Small intestine (tissue), 7 donors: Measurements from ENCODE around the gene DDX17. TPM values are rescaled to one million over a fixed set of nuclear protein-coding genes. Genes with fewer than 3 reads are reported as not detected.
A peak's percentile ranks its signal among the peaks of the same experiment; 100 is the strongest.

ENCODE experiments used
- DNase-seq, 2 donors: peaks; one replicate each; pipeline versions ENCODE4 v3.0.0 to v3.0.0-alpha.2; 2013
- FAIRE-seq: peaks from 2 replicates; lab custom pipeline; 2012; peaks lifted over from hg19 to GRCh38; lab: Jason Lieb, UNC
- H3K27ac ChIP-seq, 3 donors: one replicate each; pipeline ENCODE4 v1.5.1; 2013; ENCODE audit warnings: low read length in 2 of 3, mild to moderate bottlenecking in 2 of 3, control low read depth in 1 of 3, inconsistent platforms in 1 of 3, low read depth in 1 of 3, moderate library complexity in 1 of 3
- H3K27me3 ChIP-seq, 3 donors: one replicate each; pipeline ENCODE4 v1.6.1; 2013; ENCODE audit warnings: low read length in 3 of 3, inconsistent platforms in 1 of 3; ENCODE audit not compliant: control insufficient read depth in 3 of 3, insufficient read depth in 3 of 3
- H3K36me3 ChIP-seq, 3 donors: one replicate each; pipeline ENCODE4 v1.6.1; 2013; ENCODE audit warnings: low read length in 3 of 3, inconsistent platforms in 1 of 3, low read depth in 1 of 3, mild to moderate bottlenecking in 1 of 3, moderate library complexity in 1 of 3; ENCODE audit not compliant: control insufficient read depth in 3 of 3, insufficient read depth in 2 of 3
- H3K4me1 ChIP-seq, 3 donors: one replicate each; pipeline ENCODE4 v1.6.1; 2013; ENCODE audit warnings: low read length in 2 of 3, inconsistent platforms in 1 of 3, low read depth in 1 of 3, mild to moderate bottlenecking in 1 of 3, moderate library complexity in 1 of 3; ENCODE audit not compliant: control insufficient read depth in 3 of 3, insufficient read depth in 2 of 3
- H3K4me3 ChIP-seq, 3 donors: one replicate each; pipeline ENCODE4 v1.5.1; 2013; ENCODE audit warnings: low read length in 3 of 3, control low read depth in 1 of 3, inconsistent platforms in 1 of 3, low read depth in 1 of 3, mild to moderate bottlenecking in 1 of 3, moderate library complexity in 1 of 3
- H3K9me3 ChIP-seq, 2 donors: one replicate each; pipeline ENCODE4 v1.6.1; 2013; ENCODE audit warnings: low read depth in 1 of 2, low read length in 1 of 2; ENCODE audit not compliant: control insufficient read depth in 2 of 2, insufficient read depth in 1 of 2
- WGBS, 3 donors: extraction: QIAGEN DNeasy Blood & Tissue Kit; methylation state at CpG; one replicate each; pipeline ENCODE4 v1.1.7; 2013; 5-methylcytosine and 5-hydroxymethylcytosine counted together
- polyA plus RNA-seq, 4 donors: library from polyadenylated mRNA; stranded (reverse) in 3 of 4; unstranded in 1 of 4; fragments of 200-250 nt in 3 of 4; fragments of 120-200 nt in 1 of 4; gene quantifications; one replicate each; pipeline versions ENCODE4 v1.2.1 to v1.2.3, GENCODE V29; 2013
- donor health status: healthy with polysubstance abuse.
- donor health status: control.
- donor health status: control.
- donor health status: Bipolar disorder and iron deficiency.
- donor health status: healthy.

Gene DDX17
- polyA plus RNA-seq, 4 donors, result 72.4 to 477 (median 104) TPM

GRCh38 chr22:38460426-38460840, 45.7 kb downstream of the DDX17 start:
- DNase-seq (no peak), FAIRE-seq (no peak)
- Histone ChIP-seq H3K4me3 (no peak overlapping the region), H3K9me3 (no peaks in the 10 kb centered on the region), H3K4me1 (peaks cover 0 to 23% (median 3%) of the 10 kb centered on the region in 3 donors), H3K27me3 (peaks cover 0 to 70% (median 20%) of the 10 kb centered on the region in 3 donors), H3K27ac (no peak overlapping the region), H3K36me3 (no peaks in the 10 kb centered on the region)
- 17 to 55% (median 35%) methylated on average over 8 of the region's 8 CpGs for WGBS, 3 donors

- WGBS, 3 donors, result 62 to 79% (median 70%) methylated on average over 14 of the region's 14 CpGs
- H3K9me3 ChIP-seq, result no peaks in the 10 kb centered on the region
- H3K27me3 ChIP-seq, result peaks cover 0 to 81% (median 35%) of the 10 kb centered on the region in 3 donors
- FAIRE-seq (no peak), DNase-seq (no peak)
- no peak overlapping the region for H3K27ac ChIP-seq
- H3K4me1 ChIP-seq, result peaks cover 0 to 12% (median 3%) of the 10 kb centered on the region in 3 donors
- H3K4me3 ChIP-seq, result no peak overlapping the region
- no peaks in the 10 kb centered on the region for H3K36me3 ChIP-seq
Observed at GRCh38 chr22:38456841-38457699, 49.0 kb downstream of the DDX17 start.

GRCh38 chr22:38456272-38456835, 49.8 kb downstream of the DDX17 start:
- H3K4me1 ChIP-seq, result peaks cover 0 to 6% (median 0%) of the 10 kb centered on the region in 3 donors
- no peak overlapping the region for H3K27ac ChIP-seq
- no peak for FAIRE-seq
- H3K36me3 ChIP-seq, result no peaks in the 10 kb centered on the region
- H3K9me3 ChIP-seq, result no peaks in the 10 kb centered on the region
- WGBS, 3 donors, result 21 to 45% (median 38%) methylated on average over 16 to 17 of the region's 17 CpGs
- H3K4me3 ChIP-seq, result no peak overlapping the region
- no peak for DNase-seq
- H3K27me3 ChIP-seq, result peaks cover 0 to 80% (median 35%) of the 10 kb centered on the region in 3 donors

GRCh38 chr22:38455530-38456271, 50.4 kb downstream of the DDX17 start:
- FAIRE-seq (no peak), DNase-seq (peak in 1 of 2 donors; percentile 64)
- H3K9me3 ChIP-seq, result no peaks in the 10 kb centered on the region
- H3K27me3 ChIP-seq, result peaks cover 0 to 80% (median 33%) of the 10 kb centered on the region in 3 donors
- no peaks in the 10 kb centered on the region for H3K36me3 ChIP-seq
- H3K4me1 ChIP-seq, result peaks cover 0 to 4% (median 0%) of the 10 kb centered on the region in 3 donors
- WGBS, 3 donors, result 1 to 4% (median 1%) methylated on average over 40 to 90 of the region's 90 CpGs
- peak overlapping the region in 1 of 3 donors; percentile 50 for H3K4me3 ChIP-seq
- H3K27ac ChIP-seq, result no peak overlapping the region

- DNase-seq (no peak), FAIRE-seq (no peak)
- Histone ChIP-seq H3K4me1 (peaks cover 0 to 4% (median 0%) of the 10 kb centered on the region in 3 donors), H3K9me3 (no peaks in the 10 kb centered on the region), H3K27me3 (peaks cover 0 to 80% (median 33%) of the 10 kb centered on the region in 3 donors), H3K27ac (no peak within 1 kb of the TSS), H3K4me3 (peak within 1 kb of the TSS in 2 of 3 donors; percentile 19 to 50), H3K36me3 (no peaks in the 10 kb centered on the region)
- WGBS, 3 donors, result 0 to 1% (median 0%) methylated on average over 2 to 76 of the region's 76 CpGs
Observed at GRCh38 chr22:38455076-38455529, 51.0 kb downstream of the DDX17 start, which contains the start of gene KCNJ4. Gene KCNJ4, minus strand, starts transcription at chr22:38455199. Its CDS starts 27,067 bp downstream, at chr22:38428132.

GRCh38 chr22:38454353-38455075, 51.6 kb downstream of the DDX17 start:
- H3K4me1 ChIP-seq, result peaks cover 0 to 4% (median 0%) of the 10 kb centered on the region in 3 donors
- H3K27me3 ChIP-seq, result peaks cover 0 to 80% (median 33%) of the 10 kb centered on the region in 3 donors
- FAIRE-seq (no peak), DNase-seq (peak in 1 of 2 donors; percentile 58)
- no peak overlapping the region for H3K27ac ChIP-seq
- 3 to 5% (median 4%) methylated on average over 36 to 67 of the region's 67 CpGs for WGBS, 3 donors
- peak overlapping the region in 2 of 3 donors; percentile 19 to 50 for H3K4me3 ChIP-seq
- H3K9me3 ChIP-seq, result no peaks in the 10 kb centered on the region
- no peaks in the 10 kb centered on the region for H3K36me3 ChIP-seq

- DNase-seq (no peak), FAIRE-seq (no peak)
- Histone ChIP-seq H3K4me3 (no peak overlapping the region), H3K36me3 (no peaks in the 10 kb centered on the region), H3K4me1 (peaks cover 0 to 4% (median 0%) of the 10 kb centered on the region in 3 donors), H3K9me3 (no peaks in the 10 kb centered on the region), H3K27me3 (peaks cover 0 to 81% (median 33%) of the 10 kb centered on the region in 3 donors), H3K27ac (no peak overlapping the region)
- 23 to 45% (median 45%) methylated on average over 3 of the region's 3 CpGs for WGBS, 3 donors
Observed at GRCh38 chr22:38453996-38454352, 52.1 kb downstream of the DDX17 start.
